ENCODE data around the gene ELF3. TPM values are rescaled to one million over a fixed set of nuclear protein-coding genes. Genes with fewer than 3 reads are reported as not detected.
"Not testable (repeated sequence)": the region's sequence is repeated elsewhere in the genome, so short reads cannot be mapped to it uniquely, and the experiment has no call there.

Gene ELF3
- total and polyA plus RNA-seq, 10 donors = 0.24 to 3.4 (median 1.1) TPM

GRCh38 chr1:202056644-202057334 is 46.4 kb downstream of the ELF3 start:
- Histone ChIP-seq H3K4me1 (no peaks in the 10 kb centered on the region), H3K36me3 (no peaks in the 10 kb centered on the region), H3K27ac (no peak overlapping the region), H3K4me3 (no peak overlapping the region), H3K27me3 (replicated peaks in 1 of 7) (peaks cover 0 to 9% (median 0%) of the 10 kb centered on the region in 7 donors), H3K9me3 (no peaks in the 10 kb centered on the region)
- intact Hi-C loops (cut with DNase I; ENCODE audit: low total_unique reads) = no loop called here
- DNase-seq = no peak
- TF ChIP-seq POLR2AphosphoS5 (IDR thresholded peaks at IDR 0.05) (no peak), POLR2A (IDR thresholded peaks at IDR 0.05) (no peak), CTCF (IDR thresholded peaks at IDR 0.05 in 8 of 11, conservative IDR thresholded peaks at IDR 0.05 in 3 of 11) (no peak)
- WGBS, 5 donors = 82 to 90% (median 85%) methylated on average over 6 to 17 of the region's 17 CpGs

- H3K27me3 ChIP-seq (replicated peaks in 1 of 7); H3K27ac ChIP-seq; H3K9me3 ChIP-seq; DNase-seq; H3K4me3 ChIP-seq; intact Hi-C loops (cut with DNase I; ENCODE audit: low total_unique reads); H3K36me3 ChIP-seq; H3K4me1 ChIP-seq: not testable (repeated sequence)
- WGBS, 5 donors = 67 to 83% (median 82%) methylated on average over 6 of the region's 6 CpGs
Measured at GRCh38 chr1:202057335-202057704, 46.9 kb downstream of the ELF3 start.

DNA sequence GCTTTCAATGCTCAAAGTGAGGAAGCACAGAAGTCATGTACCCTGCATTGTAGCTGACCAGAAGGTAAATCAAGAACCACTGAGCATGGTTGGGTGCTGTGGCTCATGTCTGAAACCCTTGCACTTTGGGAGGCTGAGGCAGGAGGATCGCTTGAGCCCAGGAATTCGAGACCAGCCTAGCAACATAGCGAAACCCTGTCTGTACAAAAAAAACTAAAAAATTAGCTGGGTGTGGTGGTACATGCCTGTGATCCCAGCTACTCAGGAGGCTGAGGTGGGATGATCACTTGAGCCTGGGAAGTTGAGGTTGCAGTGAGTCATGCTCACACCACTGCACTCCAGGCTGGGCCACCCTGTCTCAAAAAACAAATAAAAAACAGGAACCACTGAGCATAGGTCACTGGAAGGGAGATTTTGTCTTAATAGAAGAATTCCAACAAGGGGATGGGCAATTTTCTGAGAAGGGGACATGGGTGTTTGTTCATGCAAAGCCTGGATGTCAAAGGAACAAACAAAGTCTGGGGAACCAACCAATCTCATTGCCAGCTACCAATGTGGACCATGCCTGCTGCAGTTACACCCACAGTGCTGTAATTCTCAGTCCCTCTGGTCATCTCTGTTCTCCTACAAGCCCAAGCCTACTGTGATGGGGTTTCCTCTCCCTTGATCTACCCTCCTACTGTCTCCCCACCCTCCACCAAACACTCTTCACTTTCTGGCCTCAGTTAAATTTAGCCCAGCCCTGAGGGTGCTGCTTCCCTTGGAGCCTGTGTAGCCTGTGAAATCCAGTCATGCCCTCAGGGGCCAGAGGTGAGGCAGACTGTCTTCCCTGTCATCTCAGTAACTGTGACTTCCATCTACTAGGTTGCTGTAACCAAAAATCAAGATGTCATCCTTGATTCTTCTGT is 47.9 kb downstream of the ELF3 start:
- no peak overlapping the region for H3K27ac ChIP-seq
- H3K4me1 ChIP-seq = no peaks in the 10 kb centered on the region
- no peaks in the 10 kb centered on the region for H3K36me3 ChIP-seq
- intact Hi-C loops (cut with DNase I; ENCODE audit: low total_unique reads) = no loop called here
- peaks cover 0 to 5% (median 0%) of the 10 kb centered on the region in 7 donors for H3K27me3 ChIP-seq (replicated peaks in 1 of 7)
- WGBS, 5 donors = 90 to 99% (median 93%) methylated on average over 3 of the region's 3 CpGs
- TF ChIP-seq POLR2AphosphoS5 (IDR thresholded peaks at IDR 0.05) (no peak), POLR2A (IDR thresholded peaks at IDR 0.05) (no peak), CTCF (IDR thresholded peaks at IDR 0.05 in 8 of 11, conservative IDR thresholded peaks at IDR 0.05 in 3 of 11) (no peak)
- no peaks in the 10 kb centered on the region for H3K9me3 ChIP-seq
- DNase-seq = no peak
- H3K4me3 ChIP-seq = no peak overlapping the region

DNA sequence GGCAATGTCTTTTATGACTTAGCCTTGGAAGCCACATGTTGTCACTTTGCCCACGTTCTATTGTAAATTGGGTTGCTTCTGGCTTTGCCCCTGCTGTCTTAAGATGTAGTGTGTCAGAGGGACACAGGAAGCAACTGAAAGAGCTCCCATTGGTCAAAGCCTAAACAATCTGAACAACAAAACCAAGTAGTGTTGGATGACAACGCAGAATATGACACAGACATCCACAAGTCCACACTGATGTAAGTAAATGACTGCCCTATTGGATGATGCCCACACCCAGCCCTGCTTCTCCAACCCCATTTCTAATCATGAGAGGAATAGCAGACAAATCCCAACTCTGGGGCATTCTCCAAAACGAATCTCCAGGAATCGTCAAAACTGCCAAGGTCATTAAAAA is 50.7 kb downstream of the ELF3 start:
- Histone ChIP-seq H3K27ac (no peak overlapping the region), H3K27me3 (replicated peaks in 1 of 7) (peaks cover 0 to 9% (median 0%) of the 10 kb centered on the region in 7 donors), H3K4me1 (no peaks in the 10 kb centered on the region), H3K9me3 (no peaks in the 10 kb centered on the region), H3K4me3 (no peak overlapping the region), H3K36me3 (no peaks in the 10 kb centered on the region)
- no peak for DNase-seq
- 70 to 90% (median 82%) methylated on average over 4 of the region's 4 CpGs for WGBS, 5 donors
- intact Hi-C loops (cut with DNase I; ENCODE audit: low total_unique reads) = no loop called here
- TF ChIP-seq POLR2A (IDR thresholded peaks at IDR 0.05) (no peak), CTCF (IDR thresholded peaks at IDR 0.05 in 8 of 11, conservative IDR thresholded peaks at IDR 0.05 in 3 of 11) (no peak), POLR2AphosphoS5 (IDR thresholded peaks at IDR 0.05) (no peak)

DNA sequence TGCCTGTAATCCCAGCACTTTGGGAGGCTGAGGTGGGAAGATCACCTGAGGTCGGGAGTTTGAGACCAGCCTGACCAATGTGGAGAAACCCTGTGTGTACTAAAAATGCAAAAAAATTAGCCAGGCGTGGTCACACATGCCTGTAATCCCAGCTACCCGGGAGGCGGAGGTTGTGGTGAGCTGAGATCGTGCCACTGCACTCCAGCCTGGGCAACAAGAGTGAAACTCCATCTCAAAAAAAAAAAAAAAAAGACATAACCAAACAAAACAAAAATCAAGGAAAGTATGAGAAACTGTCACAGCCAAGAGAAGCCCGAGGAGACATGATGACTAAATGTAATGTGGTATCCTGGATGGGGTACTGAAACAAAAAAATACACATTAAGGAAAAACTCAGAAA is 51.4 kb downstream of the ELF3 start:
- 73 to 88% (median 85%) methylated on average over 6 of the region's 6 CpGs for WGBS, 5 donors
- intact Hi-C loops (cut with DNase I; ENCODE audit: low total_unique reads) = not testable (repeated sequence)

GRCh38 chr1:202062636-202063035 is 52.2 kb downstream of the ELF3 start:
- H3K4me1 ChIP-seq; H3K4me3 ChIP-seq; H3K36me3 ChIP-seq; H3K27me3 ChIP-seq (replicated peaks in 1 of 7); intact Hi-C loops (cut with DNase I; ENCODE audit: low total_unique reads); H3K27ac ChIP-seq; H3K9me3 ChIP-seq; DNase-seq: not testable (repeated sequence)
- WGBS, 5 donors = 92 to 94% (median 94%) methylated on average over 7 of the region's 7 CpGs

More for the DNA sequence above, 51.4 kb downstream of the ELF3 start:
- not testable (repeated sequence) for H3K27me3 ChIP-seq (replicated peaks in 1 of 7); H3K27ac ChIP-seq; H3K4me3 ChIP-seq; H3K9me3 ChIP-seq; DNase-seq; H3K36me3 ChIP-seq; H3K4me1 ChIP-seq
